HepG2 (cell line): Measurements from ENCODE around the gene TNS1.

Experiments
- IRF2 ChIP-seq: IDR thresholded peaks from 2 replicates; pipeline ENCODE4 v1.6.1; 2018; ENCODE audit warnings: missing genetic modification reagents, missing compliant biosample characterization
- POLR2A ChIP-seq, 2 experiments: IDR thresholded peaks; 2 replicates each; pipeline ENCODE4 v1.6.1; 2011; ENCODE audit warnings: low read depth in 2 of 2, low read length in 2 of 2, mild to moderate bottlenecking in 1 of 2, moderate library complexity in 1 of 2; ENCODE audit not compliant: insufficient read depth in 1 of 2
- RFXANK ChIP-seq: IDR thresholded peaks from 2 replicates; pipeline ENCODE4 v1.6.1; 2016
- SAFB2 ChIP-seq: sonication (generic); formaldehyde crosslinking; IDR thresholded peaks from 2 replicates; pipeline ENCODE4 v1.5.1; 2020; ENCODE audit warnings: missing genetic modification reagents, low read depth, mild to moderate bottlenecking, borderline replicate concordance
- SP1 ChIP-seq, 2 experiments: fragments of 450-650 bp in 1 of 2; sonication (generic) in 1 of 2; formaldehyde crosslinking in 1 of 2; IDR thresholded peaks; 2 replicates each; pipeline versions ENCODE4 v1.4.0 to v1.6.1; 2016 to 2020; ENCODE audit warnings: missing genetic modification reagents in 1 of 2
- TBP ChIP-seq: sonication (generic); formaldehyde crosslinking; IDR thresholded peaks from 2 replicates; pipeline ENCODE4 v1.5.0; 2020; ENCODE audit warnings: missing genetic modification reagents
- ZNF350 ChIP-seq: sonication (generic); formaldehyde crosslinking; IDR thresholded peaks from 2 replicates; pipeline ENCODE4 v1.4.0; 2020; ENCODE audit warnings: mild to moderate bottlenecking, low read depth, missing genetic modification reagents, borderline replicate concordance
- ZNF431 ChIP-seq: sonication (generic); formaldehyde crosslinking; IDR thresholded peaks from 2 replicates; pipeline ENCODE4 v1.9.0; 2022; ENCODE audit warnings: missing genetic modification reagents, low read depth, mild to moderate bottlenecking, borderline replicate concordance
- ZNF496 ChIP-seq: sonication (generic); formaldehyde crosslinking; IDR thresholded peaks from 2 replicates; pipeline ENCODE4 v1.8.1; 2023; ENCODE audit warnings: mild to moderate bottlenecking, moderate library complexity, missing genetic modification reagents; ENCODE audit not compliant: insufficient replicate concordance
- ZNF766 ChIP-seq: sonication (generic); formaldehyde crosslinking; IDR thresholded peaks from 2 replicates; pipeline ENCODE4 v1.5.0; 2020; ENCODE audit warnings: missing genetic modification reagents, borderline replicate concordance
- TF ChIP-seq, protein P1 (sequence below): sonication (generic); formaldehyde crosslinking; conservative IDR thresholded peaks from 2 replicates; pipeline ENCODE4 v1.5.0; 2020; ENCODE audit warnings: missing genetic modification reagents
- TF ChIP-seq, protein P2 (sequence below): sonication (generic); formaldehyde crosslinking; IDR thresholded peaks from one replicate; pipeline ENCODE4 v1.5.1; 2020; ENCODE audit warnings: mild to moderate bottlenecking, missing genetic modification reagents; ENCODE audit errors: not compliant biosample characterization
- TF ChIP-seq, protein P3 (sequence below): sonication (generic); formaldehyde crosslinking; IDR thresholded peaks from 2 replicates; pipeline ENCODE4 v1.9.0; 2021; ENCODE audit warnings: missing genetic modification reagents, borderline replicate concordance

DNA sequence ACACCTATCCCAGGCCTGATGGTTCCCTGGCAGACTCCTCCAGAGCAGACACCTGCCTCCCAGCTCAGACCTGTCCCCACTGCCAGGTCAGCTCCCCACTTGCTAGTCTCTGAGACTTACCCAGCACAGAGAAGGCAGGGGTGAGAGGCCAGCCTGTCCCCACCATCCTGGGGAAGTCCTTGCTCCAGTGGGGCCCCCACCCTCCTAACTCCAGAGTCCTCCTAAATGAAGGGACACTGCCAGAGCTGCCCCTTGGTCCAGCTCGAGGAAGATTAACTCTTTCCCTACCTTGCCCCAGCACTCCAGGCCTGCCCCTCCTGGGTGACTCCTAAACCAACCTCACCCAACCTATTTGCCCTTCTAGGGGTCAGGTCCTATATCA, 30.4 kb upstream of the TNS1 start:
- TF ChIP-seq, protein P1, sequence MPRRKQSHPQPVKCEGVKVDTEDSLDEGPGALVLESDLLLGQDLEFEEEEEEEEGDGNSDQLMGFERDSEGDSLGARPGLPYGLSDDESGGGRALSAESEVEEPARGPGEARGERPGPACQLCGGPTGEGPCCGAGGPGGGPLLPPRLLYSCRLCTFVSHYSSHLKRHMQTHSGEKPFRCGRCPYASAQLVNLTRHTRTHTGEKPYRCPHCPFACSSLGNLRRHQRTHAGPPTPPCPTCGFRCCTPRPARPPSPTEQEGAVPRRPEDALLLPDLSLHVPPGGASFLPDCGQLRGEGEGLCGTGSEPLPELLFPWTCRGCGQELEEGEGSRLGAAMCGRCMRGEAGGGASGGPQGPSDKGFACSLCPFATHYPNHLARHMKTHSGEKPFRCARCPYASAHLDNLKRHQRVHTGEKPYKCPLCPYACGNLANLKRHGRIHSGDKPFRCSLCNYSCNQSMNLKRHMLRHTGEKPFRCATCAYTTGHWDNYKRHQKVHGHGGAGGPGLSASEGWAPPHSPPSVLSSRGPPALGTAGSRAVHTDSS (CRISPR knock-in tag): no peak
- TF ChIP-seq ZNF350 (CRISPR knock-in tag): no peak
- TF ChIP-seq, protein P2, sequence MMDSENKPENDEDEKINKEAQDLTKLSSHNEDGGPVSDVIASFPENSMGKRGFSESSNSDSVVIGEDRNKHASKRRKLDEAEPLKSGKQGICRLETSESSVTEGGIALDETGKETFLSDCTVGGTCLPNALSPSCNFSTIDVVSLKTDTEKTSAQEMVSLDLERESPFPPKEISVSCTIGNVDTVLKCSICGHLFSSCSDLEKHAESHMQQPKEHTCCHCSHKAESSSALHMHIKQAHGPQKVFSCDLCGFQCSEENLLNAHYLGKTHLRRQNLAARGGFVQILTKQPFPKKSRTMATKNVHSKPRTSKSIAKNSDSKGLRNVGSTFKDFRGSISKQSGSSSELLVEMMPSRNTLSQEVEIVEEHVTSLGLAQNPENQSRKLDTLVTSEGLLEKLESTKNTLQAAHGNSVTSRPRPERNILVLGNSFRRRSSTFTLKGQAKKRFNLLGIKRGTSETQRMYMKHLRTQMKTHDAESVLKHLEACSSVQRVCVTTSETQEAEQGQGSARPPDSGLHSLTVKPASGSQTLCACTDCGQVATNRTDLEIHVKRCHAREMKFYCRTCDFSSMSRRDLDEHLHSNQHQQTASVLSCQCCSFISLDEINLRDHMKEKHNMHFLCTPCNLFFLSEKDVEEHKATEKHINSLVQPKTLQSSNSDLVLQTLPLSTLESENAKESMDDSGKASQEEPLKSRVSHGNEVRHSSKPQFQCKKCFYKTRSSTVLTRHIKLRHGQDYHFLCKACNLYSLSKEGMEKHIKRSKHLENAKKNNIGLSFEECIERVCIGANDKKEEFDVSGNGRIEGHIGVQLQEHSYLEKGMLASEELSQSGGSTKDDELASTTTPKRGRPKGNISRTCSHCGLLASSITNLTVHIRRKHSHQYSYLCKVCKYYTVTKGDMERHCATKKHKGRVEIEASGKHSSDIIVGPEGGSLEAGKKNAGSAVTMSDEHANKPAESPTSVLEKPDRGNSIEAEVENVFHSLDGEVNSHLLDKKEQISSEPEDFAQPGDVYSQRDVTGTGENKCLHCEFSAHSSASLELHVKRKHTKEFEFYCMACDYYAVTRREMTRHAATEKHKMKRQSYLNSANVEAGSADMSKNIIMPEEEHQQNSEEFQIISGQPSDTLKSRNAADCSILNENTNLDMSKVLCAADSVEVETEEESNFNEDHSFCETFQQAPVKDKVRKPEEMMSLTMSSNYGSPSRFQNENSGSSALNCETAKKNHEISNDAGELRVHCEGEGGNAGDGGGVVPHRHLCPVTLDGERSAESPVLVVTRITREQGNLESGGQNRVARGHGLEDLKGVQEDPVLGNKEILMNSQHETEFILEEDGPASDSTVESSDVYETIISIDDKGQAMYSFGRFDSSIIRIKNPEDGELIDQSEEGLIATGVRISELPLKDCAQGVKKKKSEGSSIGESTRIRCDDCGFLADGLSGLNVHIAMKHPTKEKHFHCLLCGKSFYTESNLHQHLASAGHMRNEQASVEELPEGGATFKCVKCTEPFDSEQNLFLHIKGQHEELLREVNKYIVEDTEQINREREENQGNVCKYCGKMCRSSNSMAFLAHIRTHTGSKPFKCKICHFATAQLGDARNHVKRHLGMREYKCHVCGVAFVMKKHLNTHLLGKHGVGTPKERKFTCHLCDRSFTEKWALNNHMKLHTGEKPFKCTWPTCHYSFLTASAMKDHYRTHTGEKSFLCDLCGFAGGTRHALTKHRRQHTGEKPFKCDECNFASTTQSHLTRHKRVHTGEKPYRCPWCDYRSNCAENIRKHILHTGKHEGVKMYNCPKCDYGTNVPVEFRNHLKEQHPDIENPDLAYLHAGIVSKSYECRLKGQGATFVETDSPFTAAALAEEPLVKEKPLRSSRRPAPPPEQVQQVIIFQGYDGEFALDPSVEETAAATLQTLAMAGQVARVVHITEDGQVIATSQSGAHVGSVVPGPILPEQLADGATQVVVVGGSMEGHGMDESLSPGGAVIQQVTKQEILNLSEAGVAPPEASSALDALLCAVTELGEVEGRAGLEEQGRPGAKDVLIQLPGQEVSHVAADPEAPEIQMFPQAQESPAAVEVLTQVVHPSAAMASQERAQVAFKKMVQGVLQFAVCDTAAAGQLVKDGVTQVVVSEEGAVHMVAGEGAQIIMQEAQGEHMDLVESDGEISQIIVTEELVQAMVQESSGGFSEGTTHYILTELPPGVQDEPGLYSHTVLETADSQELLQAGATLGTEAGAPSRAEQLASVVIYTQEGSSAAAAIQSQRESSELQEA: no peak
- no peak for TF ChIP-seq ZNF496 (CRISPR knock-in tag)
- no peak for TF ChIP-seq RFXANK (CRISPR knock-in tag)
- no peak for TF ChIP-seq ZNF766 (CRISPR knock-in tag)
- no peak for TF ChIP-seq ZNF431 (CRISPR knock-in tag)
- TF ChIP-seq, protein P3, sequence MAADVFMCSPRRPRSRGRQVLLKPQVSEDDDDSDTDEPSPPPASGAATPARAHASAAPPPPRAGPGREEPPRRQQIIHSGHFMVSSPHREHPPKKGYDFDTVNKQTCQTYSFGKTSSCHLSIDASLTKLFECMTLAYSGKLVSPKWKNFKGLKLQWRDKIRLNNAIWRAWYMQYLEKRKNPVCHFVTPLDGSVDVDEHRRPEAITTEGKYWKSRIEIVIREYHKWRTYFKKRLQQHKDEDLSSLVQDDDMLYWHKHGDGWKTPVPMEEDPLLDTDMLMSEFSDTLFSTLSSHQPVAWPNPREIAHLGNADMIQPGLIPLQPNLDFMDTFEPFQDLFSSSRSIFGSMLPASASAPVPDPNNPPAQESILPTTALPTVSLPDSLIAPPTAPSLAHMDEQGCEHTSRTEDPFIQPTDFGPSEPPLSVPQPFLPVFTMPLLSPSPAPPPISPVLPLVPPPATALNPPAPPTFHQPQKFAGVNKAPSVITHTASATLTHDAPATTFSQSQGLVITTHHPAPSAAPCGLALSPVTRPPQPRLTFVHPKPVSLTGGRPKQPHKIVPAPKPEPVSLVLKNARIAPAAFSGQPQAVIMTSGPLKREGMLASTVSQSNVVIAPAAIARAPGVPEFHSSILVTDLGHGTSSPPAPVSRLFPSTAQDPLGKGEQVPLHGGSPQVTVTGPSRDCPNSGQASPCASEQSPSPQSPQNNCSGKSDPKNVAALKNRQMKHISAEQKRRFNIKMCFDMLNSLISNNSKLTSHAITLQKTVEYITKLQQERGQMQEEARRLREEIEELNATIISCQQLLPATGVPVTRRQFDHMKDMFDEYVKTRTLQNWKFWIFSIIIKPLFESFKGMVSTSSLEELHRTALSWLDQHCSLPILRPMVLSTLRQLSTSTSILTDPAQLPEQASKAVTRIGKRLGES (CRISPR knock-in tag): no peak
- no peak for TF ChIP-seq SP1 (IDR thresholded peaks at IDR 0.05)
- TF ChIP-seq SP1 (CRISPR knock-in tag; IDR thresholded peaks at IDR 0.05): no peak
- no peak for TF ChIP-seq IRF2 (CRISPR knock-in tag)
- TF ChIP-seq TBP (CRISPR knock-in tag): no peak
- TF ChIP-seq SAFB2 (CRISPR knock-in tag): no peak
- no peak for TF ChIP-seq POLR2A (IDR thresholded peaks at IDR 0.05; ENCODE audit: insufficient read depth in 1 of 2, low read depth in 2 of 2, low read length in 2 of 2)
